DND-41 (cell line): ENCODE data around the gene MAP1LC3B2.

Experiments used
- CTCF ChIP-seq: IDR thresholded peaks from 2 replicates; pipeline ENCODE4 v1.5.1; 2012; ENCODE audit warnings: borderline replicate concordance, low read length, moderate library complexity, mild to moderate bottlenecking; ENCODE audit not compliant: poor library complexity, severe bottlenecking; ENCODE audit errors: extremely low read depth
- EZH2 ChIP-seq: IDR thresholded peaks from 3 replicates; pipeline ENCODE4 v1.6.1; 2012; ENCODE audit warnings: borderline replicate concordance, low read depth, mild to moderate bottlenecking, moderate library complexity, low read length, inconsistent platforms; ENCODE audit not compliant: severe bottlenecking

- TF ChIP-seq CTCF (no peak), EZH2 (no peak)
Observed at GRCh38 chr12:116528498-116528897, 30.7 kb upstream of the MAP1LC3B2 start.
